GM18508 (cell line): ENCODE results near the gene MYCBPAP.

Experiments used
- ATAC-seq: cut with Tn5 transposase; IDR thresholded peaks from one replicate; pipeline ENCODE4 v1.9.1; 2021; ENCODE audit warnings: moderate number of reproducible peaks; ENCODE audit not compliant: insufficient read depth, unreplicated experiment

The MYCBPAP gene

GRCh38 chr17:50534979-50535326 lies 26.7 kb downstream of the MYCBPAP start:
- ATAC-seq, result no peak

GRCh38 chr17:50535407-50535806 lies 27.2 kb downstream of the MYCBPAP start:
- ATAC-seq, result no peak

GRCh38 chr17:50536683-50537646 lies 28.7 kb downstream of the MYCBPAP start:
- ATAC-seq, result no peak

- no peak for ATAC-seq
These were observed 29.7 kb downstream of the MYCBPAP start for GRCh38 chr17:50537721-50538548.

GRCh38 chr17:50538549-50539410 lies 30.5 kb downstream of the MYCBPAP start:
- ATAC-seq, result no peak

- no peak for ATAC-seq
These were observed 31.7 kb downstream of the MYCBPAP start for GRCh38 chr17:50539762-50540559.

- ATAC-seq, result no peak
These were observed 32.5 kb downstream of the MYCBPAP start for GRCh38 chr17:50540560-50541401.

GRCh38 chr17:50541402-50541715 lies 33.1 kb downstream of the MYCBPAP start:
- no peak for ATAC-seq

- ATAC-seq, result no peak
These were observed 33.8 kb downstream of the MYCBPAP start for GRCh38 chr17:50541716-50542688.

- no peak for ATAC-seq
These were observed 34.8 kb downstream of the MYCBPAP start for GRCh38 chr17:50542795-50543774.

- ATAC-seq, result no peak
These were observed 36.3 kb downstream of the MYCBPAP start for GRCh38 chr17:50544516-50544915.

GRCh38 chr17:50545311-50545710 lies 37.1 kb downstream of the MYCBPAP start:
- ATAC-seq, result no peak

- ATAC-seq, result no peak
These were observed 38.4 kb downstream of the MYCBPAP start for GRCh38 chr17:50546701-50547034.

- ATAC-seq, result no peak
These were observed 38.9 kb downstream of the MYCBPAP start, which contains the start of gene SPATA20 for GRCh38 chr17:50547035-50547735. Gene SPATA20, plus strand, starts transcription at chr17:50547174. Its CDS starts 35 bp downstream, at chr17:50547209.

- ATAC-seq, result no peak
These were observed 39.5 kb downstream of the MYCBPAP start for GRCh38 chr17:50547736-50548083.

- no peak for ATAC-seq
These were observed 40.6 kb downstream of the MYCBPAP start for GRCh38 chr17:50548831-50549230.
